OCI-LY3 (cell line): ENCODE results near the gene NCAPD3.
A peak's percentile ranks its signal among the peaks of the same experiment; 100 is the strongest.

Experiments used
- H2AFZ ChIP-seq: fragments of 200-600, 300-600 bp; shearing (Covaris generic); 2 replicates; pipeline ENCODE4 v1.6.0; 2014; ENCODE audit warnings: antibody characterized with exemption, low read depth, low read length
- H3K27ac ChIP-seq: fragments of 200-600, 300-600 bp; sonication (generic); 2 replicates; pipeline ENCODE4 v1.5.1; 2014; ENCODE audit warnings: mild to moderate bottlenecking, low read length, moderate library complexity, mixed read lengths
- H3K27me3 ChIP-seq: fragments of 200-600, 300-600 bp; sonication (generic); 2 replicates; pipeline ENCODE4 v1.6.1; 2014; ENCODE audit warnings: low read depth, low read length, mixed read lengths
- H3K36me3 ChIP-seq: fragments of 200-600, 300-600 bp; sonication (generic); replicated peaks from 2 replicates; pipeline ENCODE3; 2014; ENCODE audit warnings: low read depth, low read length, mixed read lengths
- H3K4me1 ChIP-seq: fragments of 300-600, 200-600 bp; sonication (generic); 2 replicates; pipeline ENCODE4 v1.6.1; 2014; ENCODE audit warnings: low read length, mixed read lengths
- H3K4me2 ChIP-seq: fragments of 200-600, 300-600 bp; sonication (generic); 2 replicates; pipeline ENCODE4 v1.6.1; 2014; ENCODE audit warnings: low read length, mixed read lengths
- H3K4me3 ChIP-seq: fragments of 300-600, 200-600 bp; sonication (generic); 2 replicates; pipeline ENCODE4 v1.5.1; 2014; ENCODE audit warnings: antibody characterized with exemption, mild to moderate bottlenecking, low read length, moderate library complexity
- H3K79me2 ChIP-seq: fragments of 300-600, 200-600 bp; shearing (Covaris generic); 2 replicates; pipeline ENCODE4 v1.6.1; 2014; ENCODE audit warnings: mild to moderate bottlenecking, low read length, mixed read lengths
- H3K9ac ChIP-seq: fragments of 300-600, 200-600 bp; shearing (Covaris generic); 2 replicates; pipeline ENCODE4 v1.6.0; 2014; ENCODE audit warnings: mild to moderate bottlenecking, low read length, moderate library complexity
- H3K9me3 ChIP-seq: fragments of 200-600, 300-600 bp; shearing (Covaris generic); 2 replicates; pipeline ENCODE4 v1.6.1; 2014; ENCODE audit warnings: low read length, mixed read lengths; ENCODE audit not compliant: insufficient read depth
- H4K20me1 ChIP-seq: fragments of 200-600, 300-600 bp; sonication (generic); 2 replicates; pipeline ENCODE4 v1.6.1; 2016; ENCODE audit warnings: low read length, mixed read lengths; ENCODE audit not compliant: insufficient read depth
- EZH2phosphoT487 ChIP-seq: fragments of 200-600 bp; shearing (Covaris generic); IDR thresholded peaks from 2 replicates; pipeline ENCODE4 v1.6.1; 2018; ENCODE audit warnings: antibody characterized with exemption, mixed run types, low read depth
- TF ChIP-seq, protein P1 (sequence below): fragments of 200-600, 300-600 bp; sonication (generic); IDR thresholded peaks from 2 replicates; pipeline ENCODE4 v1.5.1; 2014; ENCODE audit warnings: antibody characterized with exemption, low read length, low read depth

NCAPD3 gene

DNA sequence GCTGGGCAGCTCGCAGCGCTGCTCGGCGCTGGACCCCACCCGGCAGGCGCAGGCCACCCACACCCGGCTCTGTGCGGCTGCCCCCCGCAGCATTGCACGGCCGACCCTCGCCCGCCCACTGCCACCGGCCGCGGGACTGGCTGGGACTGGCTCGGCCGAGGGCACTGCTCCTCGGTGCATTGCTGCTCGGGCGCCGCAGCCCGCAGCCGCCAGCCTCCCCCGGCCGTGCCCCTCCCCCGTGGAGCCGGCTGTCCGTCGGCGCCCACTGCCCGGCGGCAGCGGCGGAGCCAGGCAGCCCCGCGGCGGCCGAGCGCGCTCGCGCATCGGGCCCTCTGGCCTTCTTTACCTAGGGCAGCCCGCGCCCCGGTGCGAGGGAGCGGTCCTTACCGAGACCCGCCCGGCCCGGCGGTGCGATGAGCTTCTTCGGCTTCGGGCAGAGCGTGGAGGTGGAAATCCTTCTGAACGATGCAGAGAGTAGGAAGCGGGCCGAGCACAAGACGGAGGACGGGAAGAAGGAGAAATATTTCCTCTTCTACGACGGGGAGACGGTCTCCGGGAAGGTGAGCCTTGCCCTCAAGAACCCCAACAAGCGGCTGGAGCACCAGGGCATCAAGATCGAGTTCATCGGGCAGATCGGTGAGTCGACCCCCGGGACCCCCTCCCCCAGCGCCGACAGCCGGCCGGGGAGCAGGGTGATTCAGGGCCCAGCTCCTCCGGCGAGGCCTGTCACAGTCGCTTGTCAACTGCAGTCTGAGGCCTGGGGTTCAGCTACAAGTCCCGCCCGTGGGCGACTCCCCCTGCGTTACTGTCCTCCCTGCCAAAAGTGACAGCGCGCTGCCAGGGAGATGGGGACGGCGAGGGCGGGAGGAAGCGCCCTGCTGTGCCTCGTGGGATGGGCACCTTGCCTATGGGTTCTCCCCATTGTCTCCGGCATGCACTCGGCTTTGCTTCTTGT, 1.2 kb upstream of the NCAPD3 start:
- H3K9ac ChIP-seq, result peak overlapping the region; percentile 80
- H3K79me2 ChIP-seq, result peaks cover 64% of the 10 kb centered on the region
- H3K27ac ChIP-seq, result no peak overlapping the region
- no peaks in the 10 kb centered on the region for H3K9me3 ChIP-seq
- peak overlapping the region; percentile 91 for H3K4me2 ChIP-seq
- H2AFZ ChIP-seq, result peak overlapping the region; percentile 41; the same call in 1 of the 2 replicates
- H3K4me3 ChIP-seq, result peak overlapping the region; percentile 98
- H3K27me3 ChIP-seq, result peaks cover 16% of the 10 kb centered on the region
- TF ChIP-seq, protein P1, sequence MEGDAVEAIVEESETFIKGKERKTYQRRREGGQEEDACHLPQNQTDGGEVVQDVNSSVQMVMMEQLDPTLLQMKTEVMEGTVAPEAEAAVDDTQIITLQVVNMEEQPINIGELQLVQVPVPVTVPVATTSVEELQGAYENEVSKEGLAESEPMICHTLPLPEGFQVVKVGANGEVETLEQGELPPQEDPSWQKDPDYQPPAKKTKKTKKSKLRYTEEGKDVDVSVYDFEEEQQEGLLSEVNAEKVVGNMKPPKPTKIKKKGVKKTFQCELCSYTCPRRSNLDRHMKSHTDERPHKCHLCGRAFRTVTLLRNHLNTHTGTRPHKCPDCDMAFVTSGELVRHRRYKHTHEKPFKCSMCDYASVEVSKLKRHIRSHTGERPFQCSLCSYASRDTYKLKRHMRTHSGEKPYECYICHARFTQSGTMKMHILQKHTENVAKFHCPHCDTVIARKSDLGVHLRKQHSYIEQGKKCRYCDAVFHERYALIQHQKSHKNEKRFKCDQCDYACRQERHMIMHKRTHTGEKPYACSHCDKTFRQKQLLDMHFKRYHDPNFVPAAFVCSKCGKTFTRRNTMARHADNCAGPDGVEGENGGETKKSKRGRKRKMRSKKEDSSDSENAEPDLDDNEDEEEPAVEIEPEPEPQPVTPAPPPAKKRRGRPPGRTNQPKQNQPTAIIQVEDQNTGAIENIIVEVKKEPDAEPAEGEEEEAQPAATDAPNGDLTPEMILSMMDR, result no peak
- no peak for TF ChIP-seq EZH2phosphoT487
- peaks cover 24% of the 10 kb centered on the region for H3K36me3 ChIP-seq
- H4K20me1 ChIP-seq, result peaks cover 61% of the 10 kb centered on the region
- H3K4me1 ChIP-seq, result peaks cover 30% of the 10 kb centered on the region

DNA sequence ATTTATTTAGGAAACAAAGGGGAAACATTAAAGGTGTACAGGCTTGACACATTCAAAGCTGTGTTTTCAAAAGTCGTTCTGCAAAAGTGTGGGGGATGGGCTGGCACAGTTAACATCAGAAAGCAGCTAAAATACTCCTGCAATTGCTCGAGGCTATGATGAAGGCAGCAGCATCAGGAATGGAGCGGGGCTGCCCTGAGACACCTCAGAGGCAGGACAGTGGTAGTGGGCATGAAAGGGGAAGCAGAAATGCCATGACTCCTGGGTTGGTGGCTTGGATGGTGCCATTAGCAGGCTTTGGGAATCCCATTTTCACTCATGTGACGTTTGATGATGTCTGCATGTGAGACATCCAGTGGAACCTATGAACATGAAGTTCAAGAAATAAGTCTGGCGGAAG, 646 bp downstream of the NCAPD3 start:
- H3K9ac ChIP-seq, result peak overlapping the region; percentile 77
- H3K27ac ChIP-seq, result peak overlapping the region; percentile 25

DNA sequence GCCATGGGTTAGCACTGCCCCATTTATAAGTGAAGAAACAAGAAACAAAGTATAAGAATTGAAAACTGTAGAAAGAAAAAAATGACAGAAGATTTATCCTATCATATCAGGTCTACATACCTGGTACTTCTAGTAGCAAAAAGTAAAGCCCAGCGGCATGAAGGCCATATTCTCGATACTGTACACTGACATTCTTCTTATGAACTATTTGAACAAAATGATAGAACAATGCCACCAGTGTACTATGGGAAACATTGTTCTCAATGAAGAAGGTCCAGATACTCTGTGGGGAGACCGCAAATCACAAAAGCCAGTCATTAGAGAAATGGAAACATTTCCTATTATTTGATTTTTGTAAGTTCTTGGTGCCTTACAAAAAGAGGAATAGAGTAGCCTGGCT, 7.0 kb downstream of the NCAPD3 start:
- no peak for TF ChIP-seq EZH2phosphoT487
- TF ChIP-seq, protein P1, result no peak
- Histone ChIP-seq H3K27ac (no peak overlapping the region), H3K79me2 (peaks cover 86% of the 10 kb centered on the region), H3K9ac (no peak overlapping the region), H2AFZ (no peak overlapping the region), H3K4me3 (no peak overlapping the region), H4K20me1 (peaks cover 22% of the 10 kb centered on the region), H3K4me2 (no peak overlapping the region), H3K27me3 (no peaks in the 10 kb centered on the region), H3K36me3 (peaks cover 36% of the 10 kb centered on the region), H3K9me3 (no peaks in the 10 kb centered on the region), H3K4me1 (no peaks in the 10 kb centered on the region)

More for the DNA sequence above, 646 bp downstream of the NCAPD3 start:
- H3K4me2 ChIP-seq, result peak overlapping the region; percentile 93
- no peak overlapping the region for H2AFZ ChIP-seq
- peaks cover 46% of the 10 kb centered on the region for H4K20me1 ChIP-seq
- H3K4me3 ChIP-seq, result peak overlapping the region; percentile 98
- no peak for TF ChIP-seq EZH2phosphoT487
- TF ChIP-seq, protein P1, result no peak
- no peaks in the 10 kb centered on the region for H3K9me3 ChIP-seq
- peaks cover 21% of the 10 kb centered on the region for H3K4me1 ChIP-seq
- peaks cover 32% of the 10 kb centered on the region for H3K36me3 ChIP-seq
- H3K79me2 ChIP-seq, result peaks cover 65% of the 10 kb centered on the region
- peaks cover 7% of the 10 kb centered on the region; the same call in 1 of the 2 replicates for H3K27me3 ChIP-seq

DNA sequence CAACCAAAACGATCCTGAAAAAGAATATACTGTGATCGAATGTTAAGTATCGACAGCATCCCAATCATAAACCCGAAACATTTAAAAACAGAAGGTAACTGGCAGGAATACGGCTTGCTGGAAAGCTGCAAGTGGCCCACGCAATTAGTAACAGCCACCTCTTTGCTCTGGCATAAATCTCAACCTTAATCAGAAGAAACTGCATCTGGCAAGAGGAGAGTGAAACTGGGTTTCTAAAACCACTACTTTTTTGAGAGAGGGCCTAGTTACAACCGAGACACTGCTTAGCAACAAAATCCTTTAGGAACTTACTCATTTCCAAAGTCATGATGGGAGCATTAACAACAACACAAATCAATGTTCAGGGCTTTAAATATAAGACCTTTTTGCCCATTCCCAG, 7.9 kb downstream of the NCAPD3 start:
- Histone ChIP-seq H3K4me3 (no peak overlapping the region), H3K9ac (no peak overlapping the region)

More for the DNA sequence above, 7.9 kb downstream of the NCAPD3 start:
- Histone ChIP-seq H3K4me1 (no peaks in the 10 kb centered on the region), H3K36me3 (peaks cover 43% of the 10 kb centered on the region), H3K27me3 (no peaks in the 10 kb centered on the region), H3K9me3 (no peaks in the 10 kb centered on the region), H3K27ac (no peak overlapping the region), H4K20me1 (peaks cover 21% of the 10 kb centered on the region), H2AFZ (no peak overlapping the region), H3K79me2 (peaks cover 86% of the 10 kb centered on the region), H3K4me2 (no peak overlapping the region)
- no peak for TF ChIP-seq EZH2phosphoT487
- TF ChIP-seq, protein P1, result no peak
